Measurements from ENCODE around the gene CAPN7.

Gene CAPN7

DNA sequence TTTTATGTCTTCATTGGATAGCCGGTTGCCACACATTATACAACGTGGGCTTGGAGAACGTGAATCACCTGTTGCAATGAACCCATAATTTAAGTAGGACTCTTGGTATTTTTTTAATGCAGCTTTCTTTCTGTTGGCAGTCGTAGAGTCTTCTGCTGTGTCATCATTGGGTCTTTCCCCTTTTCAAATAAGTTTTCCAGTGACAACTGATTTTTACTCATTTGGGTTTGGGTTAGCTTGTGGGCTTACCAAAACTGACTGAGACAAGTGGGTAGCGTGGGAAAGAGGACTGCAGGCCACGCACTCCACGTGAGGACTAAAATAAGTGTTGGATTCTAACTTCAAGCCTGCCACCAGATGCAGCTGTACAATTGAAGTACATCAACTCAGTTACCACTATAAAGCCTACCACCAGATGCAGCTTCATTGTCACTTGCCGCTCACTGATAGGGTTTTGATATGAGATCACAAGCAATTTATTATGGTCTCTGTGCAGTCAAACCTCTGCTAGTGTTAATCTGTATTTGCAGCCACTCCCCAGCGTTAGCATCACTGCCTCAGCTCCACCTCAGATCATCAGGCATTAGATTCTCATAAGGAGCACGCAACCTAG lies 6.4 kb upstream of the CAPN7 start:
- DNase-seq (ENCODE audit: low spot score) = no peak

- no peak for DNase-seq (ENCODE audit: low spot score)
Observed at GRCh38 chr3:15204005-15204404, 2.0 kb upstream of the CAPN7 start.

GRCh38 chr3:15205482-15205933 lies 538 bp upstream of the CAPN7 start:
- no peak for DNase-seq (ENCODE audit: low spot score)

GRCh38 chr3:15206662-15207576 lies 873 bp downstream of the CAPN7 start:
- DNase-seq (ENCODE audit: low spot score) = peak; percentile 66

- DNase-seq (ENCODE audit: low spot score) = no peak
Observed at GRCh38 chr3:15207836-15208504, 1.9 kb downstream of the CAPN7 start.

- DNase-seq (ENCODE audit: low spot score) = no peak
Observed at GRCh38 chr3:15211937-15212336, 5.9 kb downstream of the CAPN7 start.

DNA sequence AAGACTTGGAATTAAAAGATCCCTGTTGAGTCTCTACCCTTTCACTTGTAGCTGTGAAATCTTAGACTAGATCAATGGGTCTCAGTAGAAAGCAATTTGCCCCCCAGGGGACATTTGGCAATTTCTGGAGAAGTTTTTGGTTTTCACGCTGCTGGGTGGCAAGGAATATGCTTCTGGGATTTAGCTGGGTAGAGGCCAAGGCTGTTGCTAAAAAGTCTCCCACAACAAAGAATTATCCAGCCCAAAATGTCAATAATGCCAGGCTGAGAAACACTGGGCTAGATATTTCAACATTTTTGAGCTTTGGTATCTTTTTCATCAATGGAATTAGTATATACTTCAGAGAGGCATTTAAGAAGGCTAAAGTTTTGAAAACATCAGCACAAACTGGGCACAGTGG lies 8.7 kb downstream of the CAPN7 start:
- DNase-seq (ENCODE audit: low spot score) = no peak

GRCh38 chr3:15215996-15216395 lies 9.9 kb downstream of the CAPN7 start:
- no peak for DNase-seq (ENCODE audit: low spot score)

- no peak for DNase-seq (ENCODE audit: low spot score)
Observed at GRCh38 chr3:15216501-15216900, 10.5 kb downstream of the CAPN7 start.

DNA sequence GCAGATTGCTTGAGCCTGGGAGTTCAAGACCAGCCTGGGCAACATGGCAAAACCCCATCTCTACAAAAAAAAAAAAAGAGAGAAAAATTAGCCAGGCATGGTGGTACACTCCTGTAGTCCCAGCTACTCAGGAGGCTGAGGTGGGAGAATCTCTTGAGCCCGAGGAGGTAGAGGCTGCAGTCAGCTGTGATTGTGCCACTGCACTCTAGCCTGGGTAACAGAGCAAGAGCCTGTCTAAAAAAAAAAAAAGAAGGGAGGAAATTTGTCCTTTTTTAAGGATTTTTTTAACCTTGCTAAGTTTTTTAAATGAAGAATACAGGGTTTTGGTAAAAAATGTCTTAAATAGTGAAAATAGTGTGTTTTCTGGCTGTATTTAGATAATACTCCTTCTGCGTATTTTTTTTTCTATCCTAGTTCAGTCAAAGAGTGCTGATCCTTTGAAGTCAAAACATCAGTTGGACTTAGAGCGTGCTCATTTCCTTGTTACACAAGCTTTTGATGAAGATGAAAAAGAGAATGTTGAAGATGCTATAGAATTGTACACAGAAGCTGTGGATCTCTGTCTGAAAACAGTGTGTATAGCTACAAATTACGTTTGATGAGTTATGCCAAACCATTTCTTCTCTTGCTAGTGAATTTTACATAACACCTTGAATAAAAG lies 11.1 kb downstream of the CAPN7 start:
- DNase-seq (ENCODE audit: low spot score) = no peak

DNA sequence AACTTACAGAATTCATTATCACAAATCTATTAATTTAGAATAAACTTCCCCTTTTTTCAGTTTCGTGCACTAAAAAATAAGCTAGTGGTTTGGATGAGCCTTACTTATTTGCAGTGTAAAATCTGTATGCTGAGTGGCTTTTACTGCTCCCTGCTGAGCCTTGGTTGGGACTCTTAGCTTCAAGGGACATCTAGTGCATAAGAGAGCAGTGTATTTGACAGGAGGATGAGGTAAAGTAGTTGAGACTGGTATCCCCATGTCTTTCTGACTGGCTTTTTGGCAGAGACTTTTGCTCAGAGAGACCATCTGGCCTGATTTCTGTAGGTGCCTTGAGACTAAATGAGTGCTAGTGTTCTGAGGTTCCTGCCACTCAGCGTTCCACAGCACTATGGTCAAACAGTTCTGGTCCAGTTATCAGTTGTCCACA lies 11.8 kb downstream of the CAPN7 start:
- no peak for DNase-seq (ENCODE audit: low spot score)

GRCh38 chr3:15218689-15219088 lies 12.6 kb downstream of the CAPN7 start:
- no peak for DNase-seq (ENCODE audit: low spot score)

DNA sequence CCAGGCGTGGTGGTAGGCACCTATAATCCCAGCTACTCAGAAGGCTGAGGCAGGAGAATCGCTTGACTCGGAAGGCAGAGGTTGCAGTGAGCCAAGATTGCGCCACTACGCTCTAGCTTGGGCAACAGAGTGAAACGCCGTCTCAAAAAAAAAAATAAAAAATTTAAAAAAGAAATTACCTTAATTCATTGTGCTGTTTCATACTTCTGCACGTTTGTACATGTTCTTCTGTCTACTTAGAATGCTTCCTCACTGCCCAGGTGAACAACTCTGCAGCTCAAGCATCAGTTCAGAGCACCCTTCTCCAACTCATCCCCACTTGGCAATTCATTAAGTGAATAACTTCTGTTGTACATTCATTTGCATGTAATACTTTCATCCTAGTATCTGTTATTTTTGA lies 14.0 kb downstream of the CAPN7 start:
- no peak for DNase-seq (ENCODE audit: low spot score)

DNA sequence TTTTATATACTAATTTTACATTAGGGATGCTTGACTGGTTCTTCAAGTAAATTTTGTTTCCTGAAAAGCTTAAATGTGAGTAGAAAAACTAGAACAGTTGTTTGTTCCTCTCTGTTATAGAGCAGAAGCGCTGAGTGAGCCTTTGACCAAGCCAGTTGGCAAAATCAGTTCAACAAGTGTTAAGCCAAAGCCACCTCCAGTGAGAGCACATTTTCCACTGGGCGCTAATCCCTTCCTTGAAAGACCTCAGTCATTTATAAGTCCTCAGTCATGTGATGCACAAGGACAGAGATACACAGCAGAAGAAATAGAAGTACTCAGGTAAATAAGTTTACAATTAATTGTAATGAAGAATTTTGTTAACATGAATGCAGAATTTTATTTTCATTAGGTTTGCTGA lies 14.6 kb downstream of the CAPN7 start:
- no peak for DNase-seq (ENCODE audit: low spot score)

DNA sequence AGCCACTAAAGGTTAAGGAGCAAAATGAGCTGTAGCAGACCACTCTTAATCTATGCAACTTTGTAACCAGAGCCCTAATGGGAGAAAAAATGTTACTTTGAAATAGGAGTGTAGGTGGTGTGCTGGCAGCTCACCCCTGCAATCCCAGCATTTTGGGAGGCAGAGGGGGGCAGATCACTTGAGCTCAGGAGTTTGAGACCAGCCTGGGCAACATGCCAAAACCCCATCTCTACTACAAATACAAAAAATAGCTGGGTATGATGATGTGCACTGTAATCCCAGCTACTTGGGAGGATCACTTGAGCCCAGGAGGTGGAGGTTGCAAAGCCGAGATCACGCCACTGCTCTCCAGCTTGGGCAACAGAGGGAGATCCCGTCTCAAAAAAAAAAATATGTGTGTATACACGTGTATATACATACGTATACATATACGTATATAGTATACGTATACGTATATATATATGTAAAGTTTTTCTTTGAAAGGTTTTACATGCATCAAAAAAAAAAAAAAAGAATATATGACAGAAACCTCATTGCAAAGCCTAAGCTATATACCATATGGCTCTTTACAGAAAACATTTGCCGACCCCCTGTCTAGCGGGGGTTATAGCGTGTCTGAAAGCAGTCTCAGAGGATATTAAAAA lies 15.7 kb downstream of the CAPN7 start:
- DNase-seq (ENCODE audit: low spot score) = no peak

GRCh38 chr3:15223685-15224572 lies 17.9 kb downstream of the CAPN7 start:
- no peak for DNase-seq (ENCODE audit: low spot score)

GRCh38 chr3:15228147-15228546 lies 22.1 kb downstream of the CAPN7 start:
- no peak for DNase-seq (ENCODE audit: low spot score)

DNA sequence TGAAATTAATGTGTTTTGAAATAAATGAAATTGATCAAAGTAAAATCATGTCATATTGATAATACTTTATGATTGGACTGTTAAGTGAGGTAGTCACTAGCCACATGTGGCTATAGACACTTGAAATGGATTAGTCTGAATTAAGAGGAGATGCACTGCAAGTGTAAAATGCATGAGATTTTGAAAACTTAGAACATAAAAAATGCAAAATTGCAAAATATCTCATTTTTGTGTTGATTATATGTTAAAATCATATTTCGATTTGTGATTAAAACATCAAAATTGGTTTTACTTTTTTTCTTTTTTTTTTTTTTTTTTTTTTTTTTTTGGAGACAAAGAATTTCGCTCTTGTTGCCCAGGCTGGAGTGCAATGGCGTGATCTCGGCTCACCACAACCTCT lies 23.2 kb downstream of the CAPN7 start:
- no peak for DNase-seq (ENCODE audit: low spot score)

GRCh38 chr3:15241341-15241740 lies 35.3 kb downstream of the CAPN7 start:
- DNase-seq (ENCODE audit: low spot score) = peak; percentile 51

DNA sequence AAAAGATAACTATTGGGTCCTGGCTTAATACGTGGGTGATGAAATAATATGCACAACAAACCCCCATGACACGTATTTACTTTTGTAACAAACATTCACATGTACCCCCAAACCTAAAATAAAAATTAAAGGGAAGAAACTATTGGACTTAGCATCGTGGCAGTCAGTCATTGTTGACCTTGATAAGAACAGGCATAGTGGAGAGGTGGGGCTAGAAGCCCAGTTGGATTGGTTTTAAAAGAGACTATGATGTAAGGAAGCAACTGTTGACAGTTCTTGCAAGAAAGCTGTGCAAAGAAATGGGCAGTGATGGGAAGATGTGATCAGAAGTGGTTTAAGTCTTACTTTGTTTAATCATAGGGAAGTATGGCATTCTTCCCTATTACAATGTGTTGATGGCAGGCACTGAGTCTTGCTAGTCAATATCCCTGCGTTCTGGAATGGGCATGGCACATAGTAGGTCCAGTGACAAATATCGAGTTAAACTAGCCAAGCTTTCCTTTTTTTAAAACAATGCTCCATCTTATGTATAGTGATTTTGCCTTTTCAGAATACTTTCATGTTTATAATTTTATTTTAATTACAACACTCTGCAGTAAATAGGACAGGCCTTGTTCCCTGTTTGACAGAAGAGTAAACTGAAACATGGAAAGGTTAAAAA lies 37.9 kb downstream of the CAPN7 start:
- no peak for DNase-seq (ENCODE audit: low spot score)
